Activated naive CD8-positive, alpha-beta T cell treated with anti-CD3 and anti-CD28 coated beads, Interleukin-2, amount 50 U/mL, for 16 hours (primary cell): ENCODE results near the gene POLR3E.

Source experiments
- DNase-seq: peaks from one replicate; pipeline ENCODE4 v3.0.0-alpha.2; 2020; ENCODE audit warnings: low read depth, low spot score

The POLR3E gene

DNA sequence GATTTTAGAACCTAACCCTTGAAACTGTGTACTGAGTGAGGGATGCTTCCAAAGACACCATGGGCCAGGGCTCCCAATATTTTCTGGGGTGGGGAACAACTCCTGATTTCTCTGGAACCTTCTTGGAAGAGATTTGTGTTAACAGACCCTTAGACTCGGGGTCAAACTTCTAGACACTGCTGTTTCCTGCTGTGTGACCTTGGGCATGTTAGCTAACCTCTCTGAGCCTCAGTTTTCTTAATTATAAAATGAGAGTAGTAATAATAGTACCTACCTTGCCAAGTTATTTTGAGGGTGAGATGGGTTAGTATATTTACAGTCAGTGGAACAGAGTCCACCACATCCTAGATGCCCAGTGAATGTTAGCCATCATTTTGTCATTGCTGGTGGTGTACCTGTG lies 18.8 kb downstream of the POLR3E start:
- no peak for DNase-seq

GRCh38 chr16:22316411-22316811 lies 19.2 kb downstream of the POLR3E start:
- no peak for DNase-seq

GRCh38 chr16:22317001-22317530 lies 19.9 kb downstream of the POLR3E start:
- no peak for DNase-seq

- DNase-seq = no peak
Measured at GRCh38 chr16:22317625-22318024, 20.4 kb downstream of the POLR3E start.

DNA sequence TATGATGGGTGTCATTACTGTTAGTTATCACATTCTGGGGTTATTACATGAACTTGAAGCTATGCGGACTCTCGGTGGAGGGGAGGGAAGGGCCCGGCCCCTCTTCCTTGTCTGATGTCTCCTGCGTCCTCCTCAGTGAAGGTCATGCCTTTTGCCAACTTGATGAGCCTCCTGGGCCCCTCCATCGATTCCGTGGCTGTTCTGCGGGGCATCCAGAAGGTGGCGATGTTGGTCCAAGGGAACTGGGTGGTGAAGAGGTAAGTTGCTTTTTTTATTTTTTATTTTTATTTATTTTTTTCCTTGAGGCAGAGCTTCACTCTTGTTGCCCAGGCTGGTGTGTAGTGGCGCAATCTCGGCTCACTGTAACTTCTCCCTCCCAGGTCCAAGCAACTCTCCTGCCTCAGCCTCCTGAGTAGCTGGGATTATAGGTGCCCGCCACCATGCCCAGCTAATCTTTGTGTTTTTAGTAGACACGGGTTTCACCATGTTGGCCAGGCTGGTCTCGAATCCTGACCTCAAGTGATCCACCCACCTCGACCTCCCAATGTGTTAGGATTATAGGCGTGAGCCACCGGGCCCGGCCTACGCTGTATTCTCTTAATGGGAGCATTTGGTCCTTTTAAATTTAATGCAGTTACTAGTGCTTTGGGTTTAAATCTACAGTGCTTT lies 21.6 kb downstream of the POLR3E start:
- no peak for DNase-seq

GRCh38 chr16:22320572-22321339 lies 23.5 kb downstream of the POLR3E start:
- DNase-seq = no peak

- no peak for DNase-seq
Measured at GRCh38 chr16:22321340-22322001, 24.3 kb downstream of the POLR3E start.

DNA sequence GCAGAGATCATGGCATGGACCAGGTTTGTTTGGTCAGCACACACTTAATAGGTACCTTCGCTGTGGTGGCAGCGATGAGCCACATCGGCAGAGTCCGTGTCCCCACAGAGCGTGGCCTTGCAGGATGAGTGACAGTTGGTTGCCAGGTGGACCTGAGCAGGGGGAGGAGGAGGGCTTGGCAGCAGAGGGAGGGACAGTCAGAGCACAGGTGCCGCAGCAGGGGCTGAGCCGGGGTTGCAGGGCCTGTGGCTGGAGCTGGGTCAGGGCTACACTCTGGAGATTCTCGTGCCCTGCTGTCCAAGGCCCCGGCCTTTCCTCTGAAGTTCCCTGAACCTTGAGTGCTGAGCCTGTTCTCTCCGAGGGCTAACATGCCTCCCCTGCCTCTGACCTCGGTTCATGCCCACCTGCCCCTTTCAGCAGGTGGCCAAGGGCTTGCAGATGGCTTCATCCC lies 24.8 kb downstream of the POLR3E start:
- no peak for DNase-seq

- DNase-seq = no peak
Measured at GRCh38 chr16:22322741-22323140, 25.5 kb downstream of the POLR3E start.

- no peak for DNase-seq
Measured at GRCh38 chr16:22323173-22323958, 26.2 kb downstream of the POLR3E start.

- no peak for DNase-seq
Measured at GRCh38 chr16:22323959-22324786, 27.0 kb downstream of the POLR3E start.

GRCh38 chr16:22324787-22325597 lies 27.8 kb downstream of the POLR3E start:
- no peak for DNase-seq

GRCh38 chr16:22325598-22326368 lies 28.6 kb downstream of the POLR3E start:
- no peak for DNase-seq

DNA sequence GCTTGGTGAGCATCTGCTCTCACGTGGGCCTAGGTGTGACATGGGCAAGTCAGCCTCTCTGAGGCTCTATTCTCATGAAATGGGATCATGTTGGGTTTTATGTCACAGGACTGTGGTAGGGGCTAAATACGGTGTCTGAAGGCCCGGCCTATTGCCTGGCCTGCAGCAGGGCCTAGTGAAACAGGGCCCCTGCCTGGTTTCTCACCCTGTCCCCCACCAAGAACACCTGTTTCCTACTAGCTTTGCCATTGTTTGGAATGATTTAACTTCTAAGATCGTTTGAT lies 29.1 kb downstream of the POLR3E start:
- no peak for DNase-seq

DNA sequence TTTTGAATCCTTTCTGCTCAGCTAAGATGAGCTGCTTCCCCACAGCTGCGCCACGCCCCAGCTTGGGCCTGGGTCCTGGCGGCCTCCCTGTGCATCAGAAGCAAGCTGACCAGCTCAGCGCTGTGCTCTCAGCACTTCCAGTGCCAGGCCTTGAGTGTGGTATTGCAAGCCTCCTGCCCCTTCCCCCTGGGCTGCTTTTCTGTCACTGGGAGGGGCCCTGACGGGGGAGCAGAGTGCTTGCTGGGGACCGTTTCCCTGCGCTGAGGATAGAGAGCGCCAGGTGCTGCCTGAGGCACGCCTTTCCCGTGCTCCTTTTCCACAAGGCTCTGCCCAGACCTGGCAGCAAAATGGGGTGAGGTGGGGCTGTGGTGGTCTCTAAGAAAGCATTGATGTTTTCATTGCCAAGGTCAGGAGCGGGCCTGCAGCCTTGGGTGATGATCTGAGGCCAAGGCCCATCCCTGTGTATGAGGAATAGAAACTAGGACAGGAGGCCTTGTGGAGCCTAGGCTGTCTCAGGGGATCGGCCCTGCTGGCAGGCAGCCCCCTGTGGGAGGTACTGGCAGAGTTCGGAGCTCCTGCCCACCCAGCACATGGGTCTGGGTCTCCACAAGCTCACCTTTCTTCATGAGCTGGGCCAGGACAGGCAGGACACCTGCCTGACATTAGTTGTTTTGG lies 29.7 kb downstream of the POLR3E start:
- DNase-seq = no peak

- DNase-seq = no peak
Measured at GRCh38 chr16:22327446-22327775, 30.2 kb downstream of the POLR3E start.

- no peak for DNase-seq
Measured at GRCh38 chr16:22328081-22328725, 31.0 kb downstream of the POLR3E start.

DNA sequence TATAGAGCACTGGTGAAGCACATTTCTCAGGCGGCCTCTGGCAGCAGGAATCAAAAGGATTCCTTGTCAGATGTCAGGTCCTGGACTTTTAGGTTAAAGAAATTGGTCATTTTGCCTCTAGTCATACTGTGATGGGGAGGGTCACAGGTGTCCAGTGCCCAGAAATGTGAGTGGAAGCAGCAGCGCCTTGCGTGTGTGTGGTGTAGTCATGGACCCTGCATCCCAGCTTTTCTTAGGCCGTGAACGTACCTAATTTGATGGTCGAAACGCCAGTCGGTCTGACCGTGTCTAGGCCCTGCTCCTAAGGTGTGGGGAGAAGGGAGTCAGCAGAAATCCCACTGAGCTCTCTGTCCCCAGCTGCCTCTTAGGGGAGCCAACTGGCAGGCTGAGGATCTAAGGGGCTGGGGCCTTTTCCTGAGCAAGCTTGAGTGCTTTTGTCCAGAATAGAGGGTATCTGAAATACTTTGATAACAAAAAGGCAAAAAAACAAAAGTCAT lies 32.0 kb downstream of the POLR3E start:
- no peak for DNase-seq
